Occipital lobe (tissue), 2 donors: ENCODE results near the gene OPRM1. TPM values are rescaled to one million over a fixed set of nuclear protein-coding genes. Genes with fewer than 3 reads are reported as not detected.

ENCODE experiments used
- DNase-seq: peaks from one replicate; lab custom pipeline; 2025; lab: John Stamatoyannopoulos, UW
- total RNA-seq: library from RNA; depleted of rRNA; stranded (reverse); fragments of >200 nt; gene quantifications from one replicate; pipeline ENCODE4 v1.2.3, GENCODE V29; 2014

Gene OPRM1
- total RNA-seq, 1 donor from 2014 or later, result 1.7 TPM

DNA sequence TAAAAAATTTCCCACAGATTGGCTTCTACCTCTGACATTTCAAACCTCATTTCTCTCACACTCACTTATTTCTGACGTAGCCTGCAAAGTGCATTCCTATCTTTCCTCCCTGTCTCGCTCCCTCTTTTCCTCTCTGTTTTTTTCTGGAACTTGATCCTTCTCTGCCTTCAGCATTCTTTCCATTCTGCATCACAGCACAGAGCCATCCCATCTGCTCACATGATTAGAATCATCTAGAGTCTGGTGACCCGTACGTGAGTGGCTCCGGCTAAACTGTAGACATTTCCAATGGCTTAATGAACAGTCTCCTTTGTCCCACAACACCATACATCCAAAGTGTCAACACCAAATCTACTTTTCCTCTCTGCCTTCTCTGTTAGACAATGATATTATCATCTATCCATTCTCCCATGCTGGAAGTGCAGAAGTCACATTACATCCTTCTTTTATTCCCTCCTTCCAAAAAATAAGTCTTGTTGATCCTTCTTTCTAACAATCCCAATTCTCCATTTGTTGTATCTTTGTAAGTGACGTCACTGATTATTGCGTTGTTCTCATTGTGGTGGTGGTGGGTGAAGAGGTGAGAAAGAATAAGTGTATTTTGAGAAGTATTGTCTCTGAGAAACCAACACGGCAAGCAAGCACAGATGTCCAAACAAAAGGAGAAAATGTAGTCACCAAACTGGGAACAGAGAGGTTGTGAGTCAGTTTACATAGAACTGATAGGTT is 41.6 kb downstream of the OPRM1 start:
- DNase-seq, result no peak

DNA sequence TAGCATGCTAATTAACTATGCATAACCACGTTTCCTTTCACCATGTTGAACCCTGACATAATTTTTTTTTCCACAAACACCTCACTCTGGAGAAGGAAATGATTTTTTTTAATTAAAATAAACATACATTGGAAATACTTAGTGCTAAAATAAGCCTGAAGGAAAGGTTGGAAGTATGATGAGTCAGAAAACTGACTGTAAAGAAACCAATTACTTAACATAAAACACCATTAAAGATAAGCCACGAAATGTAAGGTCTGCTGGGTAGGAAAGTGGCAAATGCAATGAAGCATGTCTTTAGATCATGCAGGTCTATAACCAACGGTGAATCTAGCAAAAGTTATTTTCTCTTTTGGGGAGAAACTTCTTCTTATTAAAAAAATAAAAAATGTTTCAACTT is 47.5 kb downstream of the OPRM1 start:
- DNase-seq, result no peak

DNA sequence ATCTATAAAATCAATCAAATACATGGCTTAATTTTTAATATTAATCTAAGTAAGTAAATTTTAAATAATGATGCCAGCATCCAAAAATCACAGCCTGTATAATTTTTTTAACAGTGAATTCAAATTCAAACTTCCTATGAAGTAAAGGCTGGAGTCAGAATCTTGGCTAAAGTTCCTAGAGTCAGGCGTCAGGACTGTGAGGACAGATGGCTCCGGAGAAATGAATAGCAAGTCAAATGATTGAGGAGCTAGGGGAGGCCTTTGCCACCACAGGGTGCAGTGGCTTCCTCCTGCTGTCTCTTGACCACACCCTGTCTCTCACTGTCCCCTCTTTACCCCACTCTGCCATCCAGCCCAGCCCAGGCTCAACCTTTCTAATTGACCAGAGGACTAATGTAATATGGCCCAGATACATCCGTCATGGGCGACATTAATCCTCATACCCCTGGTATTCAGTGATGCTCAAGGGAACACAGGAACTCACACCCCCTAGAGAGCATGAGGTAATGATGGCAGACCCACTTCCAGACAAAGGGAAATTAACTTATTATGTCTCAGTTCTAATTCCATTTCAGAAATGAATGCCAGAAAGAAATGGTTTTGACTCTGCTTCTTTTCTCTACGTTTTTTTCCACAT is 53.4 kb downstream of the OPRM1 start:
- DNase-seq, result no peak

DNA sequence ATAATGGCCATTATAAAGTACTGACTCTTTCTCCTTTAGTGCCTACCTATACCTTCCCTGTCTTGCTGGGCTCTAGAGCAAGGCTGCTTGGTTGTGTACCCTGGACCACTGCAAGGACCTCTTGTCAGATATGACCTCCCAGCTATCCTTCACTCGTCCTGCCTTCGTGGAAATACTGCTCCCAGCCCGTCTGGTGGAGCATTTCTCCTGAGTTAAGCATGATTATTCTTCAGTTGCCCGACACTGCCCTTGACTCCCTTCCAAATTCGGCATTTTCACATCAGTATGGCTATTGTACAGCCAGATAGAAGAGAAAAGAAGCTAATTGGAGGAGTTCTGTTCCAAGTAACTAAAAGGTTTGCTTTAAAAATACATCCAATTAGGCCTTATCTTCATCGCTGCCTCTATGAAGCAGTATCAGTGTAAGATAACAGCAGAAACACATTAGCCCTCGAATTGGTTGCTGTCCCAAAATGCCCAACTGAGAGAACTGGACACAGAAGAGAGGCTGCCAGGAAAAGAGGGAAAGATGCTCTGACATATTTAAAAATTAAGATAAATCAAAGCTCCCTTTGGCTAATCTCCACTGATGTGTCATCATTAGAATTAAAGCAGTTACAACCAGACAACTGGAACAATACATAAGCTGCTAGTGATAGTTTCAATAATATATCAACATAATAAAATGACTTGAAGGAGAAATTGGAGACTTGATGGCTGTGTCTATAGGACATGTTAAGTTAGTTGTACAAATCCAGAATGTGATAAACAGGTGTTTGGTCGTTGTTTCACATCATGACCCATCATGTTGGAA is 54.4 kb downstream of the OPRM1 start:
- DNase-seq, result no peak

DNA sequence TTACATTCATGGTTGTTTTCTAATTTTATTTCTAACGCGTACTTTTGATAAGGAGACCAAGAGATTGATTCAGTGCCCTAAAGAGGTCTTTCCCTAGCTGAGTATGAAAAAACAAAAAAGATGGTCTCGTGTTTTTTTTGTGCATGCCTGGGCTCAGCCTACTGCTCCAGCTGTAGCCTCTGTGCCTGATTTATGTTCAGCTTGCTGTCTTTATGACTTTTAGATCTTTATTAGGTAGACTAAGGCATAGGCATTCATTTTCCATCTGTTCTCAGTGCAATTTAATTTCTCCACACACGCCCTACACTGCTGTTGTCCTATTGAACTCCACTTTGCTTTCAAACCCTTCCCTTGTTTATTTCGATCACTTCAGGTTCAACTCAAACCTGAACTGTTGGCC is 56.5 kb downstream of the OPRM1 start:
- no peak for DNase-seq

DNA sequence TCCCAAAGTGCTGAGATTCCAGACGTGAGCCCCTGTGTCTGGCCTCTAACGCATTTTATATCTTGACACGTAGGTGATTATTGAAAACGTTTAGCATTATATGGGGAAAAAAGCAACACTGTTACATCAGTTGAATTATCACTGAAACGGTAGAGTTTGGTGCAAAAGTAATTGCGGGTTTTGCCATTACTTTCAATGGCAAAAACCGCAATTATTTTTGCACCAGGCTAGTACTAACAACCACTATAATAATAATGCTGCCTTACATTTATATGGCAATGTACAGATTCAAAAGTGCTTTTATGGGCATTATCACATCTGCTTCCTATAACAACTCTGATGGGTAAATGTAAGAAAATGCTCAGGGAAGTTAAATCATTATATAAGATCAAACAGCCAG is 57.3 kb downstream of the OPRM1 start:
- DNase-seq, result no peak

DNA sequence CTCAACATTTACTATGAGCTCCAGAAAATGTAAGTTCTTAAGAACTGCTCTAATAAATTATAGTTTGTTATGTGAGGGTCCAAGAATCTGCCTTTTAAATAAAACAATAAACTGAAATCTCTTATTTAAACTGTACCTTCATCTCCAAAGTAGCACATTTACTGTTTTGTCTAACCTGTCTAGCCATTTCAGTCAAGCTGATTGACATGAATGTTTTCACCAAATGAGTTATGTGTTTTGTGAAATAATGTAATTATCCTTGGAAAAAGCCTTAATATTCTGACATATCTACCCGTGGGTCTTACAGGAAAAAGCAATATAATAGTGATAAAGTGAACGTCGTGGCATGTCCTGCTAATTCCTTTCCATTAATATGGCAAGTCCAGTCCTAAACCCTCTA is 57.8 kb downstream of the OPRM1 start:
- no peak for DNase-seq

DNA sequence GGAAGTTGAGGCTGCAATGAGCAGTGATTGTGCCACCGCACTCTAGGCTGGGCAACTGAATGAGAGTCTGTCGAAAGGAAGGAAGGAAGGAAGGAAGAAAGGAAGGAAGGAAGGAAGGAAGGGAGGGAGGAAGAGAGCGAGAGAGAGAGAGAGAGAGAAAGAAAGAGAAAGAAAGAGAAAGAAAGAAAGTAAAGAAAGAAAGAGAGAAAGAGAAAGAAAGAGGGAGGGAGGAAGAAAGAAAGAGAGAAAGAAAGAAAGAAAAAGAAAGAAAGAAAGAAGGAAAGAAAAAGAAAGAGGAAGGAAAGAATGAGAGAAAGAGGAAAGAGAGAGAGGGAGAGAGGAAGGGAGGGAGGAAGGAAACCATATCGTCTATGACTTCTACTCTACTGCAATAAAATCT is 60.2 kb downstream of the OPRM1 start:
- no peak for DNase-seq

DNA sequence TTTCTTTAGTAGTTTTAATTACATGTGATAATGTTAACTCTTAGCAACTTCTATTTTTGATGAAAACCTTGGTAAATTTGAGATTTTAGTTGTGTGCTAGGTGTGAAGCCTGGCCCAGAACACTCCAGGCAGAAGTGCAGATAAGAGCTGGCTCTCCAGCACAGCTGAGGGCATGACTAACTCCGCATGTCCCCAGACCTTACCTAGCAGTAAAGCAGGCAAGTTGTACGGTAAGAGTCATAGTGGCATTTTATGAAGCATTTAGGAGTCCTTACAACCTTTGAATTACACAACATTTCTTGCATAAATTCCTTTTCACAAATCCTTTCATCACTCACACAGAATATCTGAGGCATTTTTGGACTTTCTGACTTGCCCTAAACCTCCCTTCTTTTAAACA is 67.2 kb downstream of the OPRM1 start:
- DNase-seq, result no peak

DNA sequence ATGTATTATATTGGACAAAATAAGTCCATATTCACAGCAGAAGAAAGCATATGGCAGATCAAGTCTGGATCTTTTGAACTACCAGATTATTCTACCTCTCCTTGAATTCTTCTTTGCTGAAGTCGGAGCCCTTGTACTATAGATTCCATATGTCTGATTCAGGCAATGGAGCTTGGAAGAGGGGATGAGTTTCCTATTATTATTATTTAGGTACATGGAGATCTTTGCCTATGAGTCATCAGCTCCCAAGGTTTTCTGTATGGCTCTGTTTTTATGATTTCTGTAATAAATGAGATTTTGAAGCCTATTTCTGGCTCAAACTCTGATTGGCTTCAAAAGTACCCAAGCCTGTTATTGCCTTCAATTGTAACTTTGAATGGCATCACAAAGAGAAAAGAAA is 72.0 kb downstream of the OPRM1 start:
- DNase-seq, result no peak

DNA sequence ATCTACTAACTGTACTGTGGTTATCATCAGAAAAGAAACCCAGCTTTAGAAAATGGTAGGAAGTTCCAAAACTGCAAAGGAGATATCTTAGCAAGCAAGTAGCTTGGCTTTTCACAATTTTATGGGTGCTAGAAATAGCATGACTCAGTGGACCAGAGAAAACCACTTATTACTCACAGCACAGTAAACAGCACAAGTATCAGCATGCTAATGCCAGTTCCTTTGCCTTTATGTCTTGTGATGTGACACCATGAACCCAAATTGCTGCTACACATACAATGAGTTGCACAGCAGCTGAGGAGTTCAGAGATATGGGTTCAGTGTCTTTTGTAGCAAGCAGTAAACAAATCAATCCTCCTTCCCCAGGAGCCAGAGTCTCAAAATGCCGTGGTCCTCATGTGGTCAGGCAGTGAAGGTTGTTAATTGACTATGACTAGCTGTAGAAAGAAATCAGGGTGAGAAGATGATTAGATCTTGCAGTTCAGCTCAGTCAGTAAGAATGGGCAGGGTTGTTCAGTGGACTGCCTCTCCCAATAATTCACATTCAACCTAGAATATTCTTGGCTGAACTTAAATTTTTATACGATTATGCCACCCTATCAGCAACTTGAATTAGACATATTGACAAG is 73.3 kb downstream of the OPRM1 start:
- DNase-seq, result no peak

DNA sequence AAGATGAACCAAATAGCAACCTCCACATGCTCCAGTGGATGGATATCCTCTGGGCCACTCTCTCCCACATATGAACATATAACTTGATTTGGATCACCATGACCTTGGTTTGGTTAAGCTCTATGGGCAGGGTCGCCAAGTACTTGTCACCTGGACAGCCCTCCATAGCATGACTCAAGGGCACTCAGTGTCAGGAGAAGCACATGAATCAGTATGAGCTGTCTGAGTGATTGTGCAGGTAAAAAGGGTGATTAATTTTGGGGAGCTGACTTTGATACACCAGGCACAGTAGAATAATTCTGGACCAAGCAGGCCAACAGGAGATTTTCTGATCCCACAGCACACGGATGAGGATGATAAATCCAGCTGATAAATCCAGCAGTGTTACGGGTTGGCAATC is 74.4 kb downstream of the OPRM1 start:
- no peak for DNase-seq

DNA sequence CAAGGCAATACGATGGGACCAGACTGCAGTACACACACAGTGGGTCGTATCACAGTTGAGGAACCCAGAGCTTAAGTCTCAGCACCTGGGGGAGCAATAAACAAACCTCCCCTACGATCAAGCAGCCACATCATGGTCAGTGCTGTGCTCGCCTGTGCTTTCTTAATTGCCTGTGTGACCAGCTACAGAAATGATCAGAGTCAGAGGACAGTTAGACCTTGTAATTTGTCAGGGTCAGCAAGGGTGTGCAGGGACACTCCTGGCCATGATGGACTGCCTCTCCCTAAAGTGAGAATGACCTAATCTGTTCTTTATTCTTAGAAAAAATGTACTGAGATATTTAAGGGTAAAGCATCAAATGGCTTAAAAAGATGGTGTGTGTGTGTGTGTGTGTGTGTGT is 78.4 kb downstream of the OPRM1 start:
- DNase-seq, result no peak

DNA sequence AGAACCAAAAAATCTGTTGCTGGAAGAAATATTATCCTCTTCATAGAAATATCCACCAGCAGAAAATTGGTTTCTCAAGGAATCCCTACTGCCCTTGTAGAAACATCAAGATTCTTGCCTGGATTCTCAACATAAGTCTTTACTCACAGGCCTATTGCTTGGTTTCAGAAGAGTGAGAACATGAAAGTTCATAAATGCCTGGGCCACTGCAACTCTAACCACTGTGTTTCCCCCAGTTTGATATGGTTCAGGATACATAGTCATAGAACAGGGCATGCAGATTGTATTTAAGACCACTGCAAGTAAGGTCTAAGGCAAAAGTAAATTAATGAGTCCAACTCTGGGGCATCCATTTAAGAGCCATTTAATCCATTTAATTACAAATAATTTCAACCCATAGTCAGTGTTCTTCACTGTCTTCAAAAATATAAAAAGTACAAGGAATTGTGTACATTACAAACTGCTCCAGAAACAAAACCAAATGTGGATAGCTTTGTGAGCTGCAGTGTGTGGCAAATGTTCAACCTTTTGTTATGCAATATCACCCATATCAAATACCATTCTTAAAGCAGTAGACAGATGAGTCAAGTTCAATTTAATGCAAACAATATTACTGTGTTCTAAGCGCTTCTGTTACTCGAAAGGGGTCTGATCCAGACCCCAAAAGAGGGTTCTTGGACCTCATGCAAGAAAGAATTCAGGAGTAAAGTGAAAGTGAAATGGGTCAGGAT is 83.3 kb downstream of the OPRM1 start:
- no peak for DNase-seq

DNA sequence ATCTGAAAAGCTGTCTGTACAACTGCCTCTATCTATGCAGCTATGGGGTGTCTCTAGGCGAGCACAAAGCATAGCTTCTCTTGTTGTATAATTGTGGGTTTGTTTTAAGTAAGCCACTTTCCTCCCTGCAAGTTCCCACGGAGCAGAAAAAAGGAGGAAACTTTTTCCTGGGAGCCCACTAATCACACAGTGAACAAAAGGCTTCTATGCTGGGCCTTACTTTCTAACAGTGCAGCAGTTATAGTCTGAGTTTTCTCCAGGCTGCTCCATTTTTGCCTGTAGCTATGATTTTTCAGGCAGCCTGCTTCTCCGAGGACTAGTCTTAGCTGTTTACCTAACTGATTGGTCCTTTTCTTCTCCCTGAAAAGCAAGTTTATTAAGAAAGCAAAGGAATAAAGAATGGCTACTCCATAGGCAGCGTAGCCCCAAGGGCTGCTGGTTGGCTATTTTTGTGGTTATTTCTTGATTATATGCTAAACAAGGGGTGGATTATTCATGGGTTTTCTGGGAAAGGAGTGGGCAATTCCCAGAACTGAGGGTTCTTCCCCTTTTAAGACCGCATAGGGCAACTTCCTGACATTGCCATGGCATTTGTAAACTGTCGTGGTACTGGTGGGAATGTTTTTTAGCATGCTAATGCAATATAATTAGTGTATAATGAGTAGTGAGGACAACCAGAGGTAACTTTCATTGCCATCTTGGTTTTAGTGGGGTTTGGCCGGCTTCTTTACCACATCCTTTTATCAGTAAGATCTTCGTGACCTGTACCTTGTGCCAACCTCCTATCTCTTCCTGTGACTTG is 84.3 kb downstream of the OPRM1 start:
- no peak for DNase-seq

DNA sequence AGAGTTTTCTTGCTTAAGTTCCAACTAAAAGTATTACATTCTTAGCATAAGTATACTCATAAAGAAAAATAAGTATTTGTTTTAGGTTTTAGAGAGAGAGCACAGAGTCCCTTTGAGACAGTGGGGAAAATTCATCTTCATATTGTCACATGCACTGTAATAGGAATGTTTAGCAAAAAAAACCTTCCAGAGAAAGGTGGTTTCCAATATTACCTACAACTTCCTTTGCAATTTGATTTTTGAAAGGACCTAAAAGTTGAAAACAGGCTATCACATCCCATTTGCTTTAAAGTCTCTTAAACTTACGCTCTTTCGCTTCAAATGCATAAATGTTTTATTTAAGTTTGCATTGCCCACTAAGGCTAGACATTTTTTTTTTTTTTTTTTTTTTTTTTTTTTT is 86.4 kb downstream of the OPRM1 start:
- no peak for DNase-seq

DNA sequence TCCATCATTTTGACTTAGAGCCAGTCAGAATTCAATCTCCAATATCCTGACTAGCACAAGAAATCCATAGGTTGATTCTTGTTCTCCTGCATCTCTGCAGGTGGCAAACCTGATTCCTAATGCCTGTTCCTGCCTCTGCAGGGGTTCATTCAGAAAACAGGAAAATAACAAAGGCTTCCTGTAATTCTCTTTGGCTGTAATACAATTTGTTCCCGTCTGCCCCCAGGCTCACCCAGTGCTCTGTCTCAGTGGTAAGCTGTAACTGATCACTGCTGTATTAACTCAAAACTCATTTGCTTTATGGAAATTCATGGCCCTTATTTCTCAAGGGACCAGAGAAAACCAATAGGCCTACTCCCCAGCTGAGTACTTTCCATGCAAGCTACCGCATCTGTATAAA is 88.6 kb downstream of the OPRM1 start:
- DNase-seq, result no peak

DNA sequence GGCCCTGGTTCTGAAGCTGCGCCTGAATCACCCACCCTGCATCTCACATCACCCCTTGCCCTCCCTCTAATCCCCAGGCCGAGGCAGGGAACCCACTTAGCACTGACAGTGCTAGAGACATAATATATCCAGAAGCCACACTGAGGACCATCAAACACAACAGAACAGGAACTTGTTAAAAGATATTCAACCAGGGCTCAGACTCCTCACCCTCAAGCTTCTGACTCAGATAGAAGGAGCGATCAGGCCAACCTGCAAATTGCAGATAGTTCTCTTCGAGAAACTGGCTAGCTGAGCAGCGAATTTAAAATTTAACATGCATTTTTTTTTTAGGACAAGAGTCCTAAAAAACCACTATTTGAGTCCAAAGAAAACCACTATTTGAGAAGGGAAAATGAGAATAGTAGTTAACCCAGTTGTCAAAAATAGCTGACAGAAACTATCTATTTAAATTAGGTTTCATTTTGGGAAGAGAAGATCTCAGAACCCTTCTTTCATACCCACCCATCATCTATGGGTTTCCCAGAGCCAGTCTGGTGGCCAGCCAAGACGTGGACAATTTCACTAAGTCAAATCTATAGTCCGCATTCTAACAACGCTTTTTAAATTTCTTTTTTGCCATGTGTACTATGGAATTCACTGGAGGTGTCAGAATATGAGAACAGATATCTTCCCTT is 95.6 kb downstream of the OPRM1 start:
- DNase-seq, result no peak

DNA sequence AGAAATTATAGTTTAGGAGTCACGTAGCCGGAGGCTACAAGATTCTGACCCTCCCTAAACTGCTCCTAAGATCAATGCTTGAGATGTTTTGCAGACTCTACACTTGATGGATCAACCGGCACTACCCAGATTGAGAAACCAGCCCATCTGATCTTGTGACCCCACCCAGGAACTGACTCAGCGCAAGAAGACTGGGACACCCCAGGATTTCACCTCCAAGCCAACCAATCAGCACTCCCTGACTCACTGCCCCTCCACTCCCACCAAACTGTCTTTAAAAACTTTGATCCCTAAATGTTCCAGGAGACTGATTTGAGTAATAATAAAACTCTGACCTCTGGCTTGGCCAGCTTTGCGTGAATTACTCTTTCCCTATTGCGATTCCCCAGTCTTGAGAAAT is 99.8 kb downstream of the OPRM1 start:
- DNase-seq, result no peak

DNA sequence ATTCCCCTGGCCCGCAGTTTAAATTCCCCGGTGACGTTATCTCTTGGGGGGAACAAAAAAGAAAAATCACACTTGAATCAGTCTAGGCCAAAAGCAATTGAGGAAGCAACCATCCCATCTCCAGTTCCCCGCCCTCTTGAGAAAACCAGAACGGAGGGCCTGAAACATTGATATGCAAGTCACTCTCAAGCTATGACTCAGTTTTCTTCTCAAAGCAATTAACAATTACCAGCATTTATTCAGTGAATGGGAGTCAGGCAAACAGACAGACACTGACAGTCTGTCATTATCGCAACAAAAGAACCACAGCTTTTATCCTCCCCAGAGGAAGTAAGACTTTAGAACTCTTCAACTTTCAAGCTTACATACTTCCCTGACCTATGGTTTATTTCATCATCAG is 100.9 kb downstream of the OPRM1 start:
- no peak for DNase-seq
